Progenitor cell of endocrine pancreas (in vitro differentiated cells): ENCODE measurements around the gene BSN. TPM values are rescaled to one million over a fixed set of nuclear protein-coding genes. Genes with fewer than 3 reads are reported as not detected.

Source experiments
- DNase-seq: peaks from one replicate; pipeline ENCODE4 v3.0.0; 2021; ENCODE audit warnings: low spot score; ENCODE audit not compliant: unreplicated experiment
- H3K27ac Mint-ChIP-seq: 2 replicates; pipeline ENCODE4 v1.8.0; 2021; ENCODE audit warnings: mild to moderate bottlenecking, moderate library complexity, mixed read lengths
- H3K27me3 Mint-ChIP-seq: 2 replicates; pipeline ENCODE4 v1.8.0; 2021; ENCODE audit warnings: mixed read lengths
- H3K36me3 Mint-ChIP-seq: 2 replicates; pipeline ENCODE4 v1.8.0; 2022; ENCODE audit warnings: mixed read lengths; ENCODE audit not compliant: insufficient read depth
- H3K4me1 Mint-ChIP-seq: 2 replicates; pipeline ENCODE4 v1.8.0; 2021; ENCODE audit warnings: low read depth, mixed read lengths
- H3K4me3 Mint-ChIP-seq: 2 replicates; pipeline ENCODE4 v1.8.0; 2021; ENCODE audit warnings: low read depth, mild to moderate bottlenecking, moderate library complexity, mixed read lengths
- H3K9me3 Mint-ChIP-seq: 2 replicates; pipeline ENCODE4 v1.8.0; 2021; ENCODE audit warnings: low read depth, mixed read lengths
- CTCF ChIP-seq: fragments of 200-600 bp; sonication (generic); IDR thresholded peaks from one replicate; pipeline ENCODE4 v1.5.0; 2021; ENCODE audit warnings: antibody characterized with exemption, mild to moderate bottlenecking; ENCODE audit not compliant: unreplicated experiment
- total RNA-seq: library from RNA; stranded (reverse); gene quantifications from 2 replicates; pipeline ENCODE4 v1.2.1, GENCODE V29; 2021

BSN gene
- total RNA-seq, 1 donor from 2014 or later: 3.8 TPM

GRCh38 chr3:49654176-49654825 lies 100.0 kb downstream of the BSN start:
- H3K36me3 Mint-ChIP-seq: no peaks in the 10 kb centered on the region
- no peaks in the 10 kb centered on the region for H3K27me3 Mint-ChIP-seq
- no peak overlapping the region for H3K4me3 Mint-ChIP-seq
- no peak for DNase-seq
- H3K4me1 Mint-ChIP-seq: peaks cover 6% of the 10 kb centered on the region
- H3K27ac Mint-ChIP-seq: no peak overlapping the region
- TF ChIP-seq CTCF: no peak
- H3K9me3 Mint-ChIP-seq: no peaks in the 10 kb centered on the region

- Mint-ChIP-seq H3K9me3 (no peaks in the 10 kb centered on the region), H3K4me1 (peaks cover 6% of the 10 kb centered on the region), H3K36me3 (no peaks in the 10 kb centered on the region), H3K4me3 (no peak overlapping the region), H3K27ac (no peak overlapping the region), H3K27me3 (no peaks in the 10 kb centered on the region)
- TF ChIP-seq CTCF: no peak
- no peak for DNase-seq
Observed at GRCh38 chr3:49654955-49655556, 100.8 kb downstream of the BSN start.

- no peak overlapping the region for H3K4me3 Mint-ChIP-seq
- no peaks in the 10 kb centered on the region for H3K27me3 Mint-ChIP-seq
- H3K4me1 Mint-ChIP-seq: peaks cover 6% of the 10 kb centered on the region
- H3K27ac Mint-ChIP-seq: no peak overlapping the region
- TF ChIP-seq CTCF: no peak
- no peak for DNase-seq
- no peaks in the 10 kb centered on the region for H3K36me3 Mint-ChIP-seq
- no peaks in the 10 kb centered on the region for H3K9me3 Mint-ChIP-seq
Observed at GRCh38 chr3:49655731-49656285, 101.5 kb downstream of the BSN start.

GRCh38 chr3:49656541-49657112 lies 102.3 kb downstream of the BSN start:
- Mint-ChIP-seq H3K9me3 (no peaks in the 10 kb centered on the region), H3K4me1 (peaks cover 6% of the 10 kb centered on the region), H3K27me3 (no peaks in the 10 kb centered on the region), H3K4me3 (no peak overlapping the region), H3K27ac (no peak overlapping the region), H3K36me3 (no peaks in the 10 kb centered on the region)
- TF ChIP-seq CTCF: no peak
- DNase-seq: no peak

GRCh38 chr3:49657208-49657915 lies 103.1 kb downstream of the BSN start:
- no peak overlapping the region for H3K4me3 Mint-ChIP-seq
- TF ChIP-seq CTCF: no peak
- no peak for DNase-seq
- no peak overlapping the region for H3K27ac Mint-ChIP-seq
- peaks cover 6% of the 10 kb centered on the region for H3K4me1 Mint-ChIP-seq
- no peaks in the 10 kb centered on the region for H3K9me3 Mint-ChIP-seq
- H3K27me3 Mint-ChIP-seq: no peaks in the 10 kb centered on the region
- H3K36me3 Mint-ChIP-seq: no peaks in the 10 kb centered on the region
